GM21786 (cell line): Measurements from ENCODE around the gene ZNF491.
"Not testable (repeated sequence)": the region's sequence is repeated elsewhere in the genome, so short reads cannot be mapped to it uniquely, and the experiment has no call there.

Source experiments
- ATAC-seq: cut with Tn5 transposase; IDR thresholded peaks from one replicate; pipeline ENCODE4 v1.9.1; 2021; ENCODE audit not compliant: unreplicated experiment

ZNF491 gene

GRCh38 chr19:11806354-11807098 lies 8.2 kb downstream of the ZNF491 start:
- no peak for ATAC-seq

DNA sequence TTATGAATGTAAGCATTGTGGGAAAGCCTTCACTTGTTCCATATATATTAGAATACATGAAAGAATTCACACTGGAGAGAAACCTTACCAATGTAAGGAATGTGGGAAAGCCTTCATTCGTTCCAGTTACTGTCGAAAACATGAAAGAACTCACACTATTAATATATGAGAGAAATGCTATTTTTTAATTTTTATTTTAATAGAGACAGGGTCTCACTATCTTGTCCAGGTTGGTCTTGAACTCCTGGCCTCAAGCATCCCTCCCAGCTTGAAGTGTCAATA lies 8.7 kb downstream of the ZNF491 start:
- ATAC-seq = no peak

- peak; percentile 34 for ATAC-seq
These were observed 15.3 kb downstream of the ZNF491 start for GRCh38 chr19:11813703-11814028.

GRCh38 chr19:11814029-11814699 lies 15.8 kb downstream of the ZNF491 start, which contains the start of gene ZNF440:
ZNF440 (plus strand) TSS chr19:11814273; CDS start chr19:11814448, 175 bp downstream.
- peak; percentile 98 for ATAC-seq

GRCh38 chr19:11814700-11815035 lies 16.3 kb downstream of the ZNF491 start:
- no peak for ATAC-seq

GRCh38 chr19:11821474-11822109 lies 23.3 kb downstream of the ZNF491 start:
- no peak for ATAC-seq

DNA sequence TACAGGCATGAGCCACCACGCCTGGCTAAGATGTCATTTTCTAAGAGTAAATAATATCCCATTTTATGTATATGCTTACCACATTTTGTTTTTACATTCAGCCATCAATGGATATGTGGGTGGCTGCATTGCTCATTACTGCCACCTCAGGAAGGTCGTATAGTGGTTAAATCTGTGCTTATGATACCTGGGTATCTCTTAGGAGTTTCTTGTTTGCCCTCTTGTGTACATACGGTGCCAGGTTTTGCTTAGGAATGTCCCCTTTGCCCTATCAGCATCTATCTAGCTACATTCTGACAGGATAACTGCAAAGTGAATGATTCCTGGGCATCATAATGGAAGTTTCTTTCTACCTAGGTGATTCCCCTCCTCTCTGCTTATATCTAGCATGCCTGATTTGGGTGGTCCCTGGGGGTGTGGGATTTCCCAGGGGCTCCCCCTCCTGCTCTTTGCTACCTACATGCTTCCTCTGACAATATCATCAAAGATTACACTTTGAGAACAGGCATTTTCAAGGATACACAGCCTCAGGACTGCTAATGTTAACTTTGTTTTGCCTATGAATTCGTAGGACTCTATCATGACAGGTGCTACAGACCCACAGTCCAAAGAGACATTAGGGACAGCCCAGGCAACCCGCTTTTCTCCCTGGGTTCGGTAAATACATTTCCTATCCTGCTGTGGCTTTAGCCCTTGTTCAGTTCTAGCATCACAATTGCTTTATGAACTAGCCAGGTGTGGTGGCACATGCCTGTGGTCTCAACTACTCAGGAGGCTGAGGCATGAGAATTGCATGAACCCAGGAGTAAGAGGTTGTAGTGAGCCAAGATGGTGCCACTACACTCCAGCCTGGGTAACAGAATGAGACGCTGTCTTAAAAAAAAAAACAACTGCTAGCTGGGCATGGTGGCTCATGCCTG lies 30.9 kb downstream of the ZNF491 start:
- not testable (repeated sequence) for ATAC-seq

DNA sequence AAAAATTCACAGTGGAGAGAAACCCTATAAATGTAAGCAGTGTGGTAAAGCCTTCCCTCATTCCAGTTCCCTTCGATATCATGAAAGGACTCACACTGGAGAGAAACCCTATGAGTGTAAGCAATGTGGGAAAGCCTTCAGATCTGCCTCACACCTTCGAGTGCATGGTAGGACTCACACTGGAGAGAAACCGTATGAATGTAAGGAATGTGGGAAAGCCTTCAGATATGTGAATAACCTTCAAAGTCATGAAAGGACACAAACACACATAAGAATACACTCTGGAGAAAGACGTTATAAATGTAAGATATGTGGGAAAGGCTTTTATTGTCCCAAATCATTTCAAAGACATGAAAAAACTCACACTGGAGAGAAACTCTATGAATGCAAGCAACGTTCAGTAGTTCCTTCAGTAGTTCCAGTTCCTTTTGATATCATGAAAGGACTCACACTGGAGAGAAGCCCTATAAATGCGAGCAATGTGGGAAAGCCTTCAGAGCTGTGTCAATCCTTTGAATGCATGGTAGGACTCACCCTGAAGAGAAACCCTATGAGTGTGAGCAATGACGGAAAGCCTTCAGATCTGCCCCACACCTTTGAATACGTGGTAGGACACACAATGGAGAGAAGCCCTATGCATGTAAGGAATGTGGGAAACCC lies 34.1 kb downstream of the ZNF491 start:
- ATAC-seq = no peak

DNA sequence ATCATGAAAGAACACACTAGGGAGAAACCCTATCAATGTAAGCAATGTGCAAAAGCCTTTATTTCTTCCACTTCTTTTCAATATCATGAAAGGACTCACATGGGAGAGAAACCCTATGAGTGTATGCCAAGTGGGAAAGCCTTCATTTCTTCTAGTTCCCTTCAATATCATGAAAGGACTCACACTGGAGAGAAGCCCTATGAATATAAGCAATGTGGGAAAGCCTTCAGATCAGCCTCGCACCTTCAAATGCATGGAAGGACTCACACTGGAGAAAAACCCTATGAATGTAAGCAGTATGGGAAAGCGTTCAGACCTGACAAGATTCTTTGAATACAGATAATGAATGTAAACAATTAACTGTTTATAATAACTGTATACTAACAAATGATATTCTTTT lies 35.2 kb downstream of the ZNF491 start:
- no peak for ATAC-seq

- ATAC-seq = not testable (repeated sequence)
These were observed 37.3 kb downstream of the ZNF491 start for GRCh38 chr19:11835626-11836066.

DNA sequence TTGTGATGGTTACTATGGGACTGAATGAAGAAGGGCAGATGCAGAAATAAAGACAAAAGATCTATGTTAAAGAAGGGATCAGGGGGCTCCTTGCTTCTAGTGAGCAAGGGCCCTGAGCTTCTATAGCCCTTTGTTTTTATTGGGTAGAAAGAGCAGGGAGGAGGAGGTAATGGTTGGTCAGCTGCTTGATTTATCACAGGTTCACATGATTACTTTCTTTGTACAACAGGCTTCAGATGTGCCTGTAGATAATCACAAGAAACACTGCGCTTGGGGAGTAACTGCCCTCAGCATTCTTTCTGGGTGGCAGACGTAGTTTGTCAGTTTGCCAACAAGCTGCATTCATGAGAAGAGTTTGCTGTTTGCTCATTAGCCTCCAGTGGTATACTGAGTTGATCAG lies 45.4 kb downstream of the ZNF491 start:
- no peak for ATAC-seq

DNA sequence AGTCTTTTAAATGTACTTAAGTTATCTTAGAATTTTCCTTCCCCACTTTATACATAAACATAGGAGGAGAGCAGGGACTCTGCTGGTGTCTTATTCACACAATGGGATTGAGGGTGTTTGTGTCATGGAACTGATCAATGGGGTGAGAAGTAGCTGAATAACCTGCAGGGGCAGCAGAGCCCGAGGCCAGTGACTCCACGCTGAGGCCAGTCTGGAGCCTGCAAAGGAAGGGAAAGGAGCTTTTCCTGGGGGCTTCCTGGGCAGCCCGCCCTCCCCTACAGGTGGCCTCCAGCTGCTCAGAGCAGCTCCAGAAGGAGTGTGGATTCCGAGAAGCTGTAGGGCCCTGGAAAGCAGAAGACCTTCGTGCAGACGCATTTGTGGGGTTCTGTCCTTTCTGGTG lies 49.3 kb downstream of the ZNF491 start:
- not testable (repeated sequence) for ATAC-seq

- ATAC-seq = no peak
These were observed 49.9 kb downstream of the ZNF491 start for GRCh38 chr19:11848200-11848593.

DNA sequence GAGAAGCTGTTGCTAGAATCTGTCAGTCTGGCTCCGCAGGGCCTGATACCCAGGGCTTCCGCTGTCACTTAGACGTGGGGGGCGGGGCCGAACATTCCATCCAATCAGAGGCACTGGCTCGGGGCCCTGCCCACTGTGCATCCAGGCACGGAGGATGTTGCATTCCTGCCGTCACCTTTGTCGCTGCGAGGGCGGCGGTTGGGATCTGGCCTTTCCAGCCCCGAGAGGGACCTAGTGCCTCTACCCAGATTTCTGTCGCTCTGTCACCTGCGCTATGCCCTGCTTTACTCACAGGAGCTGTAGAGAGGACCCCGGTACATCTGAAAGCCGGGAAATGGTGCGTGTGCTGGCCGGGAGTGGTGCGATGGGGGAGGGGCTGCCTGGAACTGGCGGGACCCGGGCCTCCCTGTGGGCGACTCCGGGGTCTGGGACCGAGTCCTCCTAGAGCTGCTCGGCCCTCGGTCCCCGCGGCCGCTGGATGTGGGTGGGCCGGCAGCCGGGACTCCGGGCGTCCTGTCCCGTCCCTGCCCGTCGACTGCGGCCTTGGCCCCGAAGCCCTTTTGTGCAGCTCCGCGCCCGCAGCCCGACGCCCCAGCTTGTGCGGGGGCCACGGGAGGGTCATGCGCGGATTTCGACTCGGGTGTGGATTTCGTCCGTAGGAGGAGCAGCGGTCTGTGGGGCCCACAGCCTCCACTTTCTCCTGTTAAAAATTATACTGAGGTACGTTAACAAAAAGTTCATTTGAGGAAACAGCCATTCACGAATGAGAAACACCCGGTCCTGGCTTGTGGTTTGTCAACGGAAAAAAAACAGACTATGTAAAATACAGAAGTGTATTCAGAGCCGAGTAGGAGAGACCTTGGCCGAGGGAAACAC lies 50.5 kb downstream of the ZNF491 start, which contains the start of gene ZNF439:
TSS of gene ZNF439 (plus strand) at position 133 of the 876 bp plus-strand sequence. CDS start at position 275, 142 bp downstream.
- peak; percentile 82 for ATAC-seq

GRCh38 chr19:11850289-11850688 lies 52.0 kb downstream of the ZNF491 start:
- ATAC-seq = not testable (repeated sequence)

DNA sequence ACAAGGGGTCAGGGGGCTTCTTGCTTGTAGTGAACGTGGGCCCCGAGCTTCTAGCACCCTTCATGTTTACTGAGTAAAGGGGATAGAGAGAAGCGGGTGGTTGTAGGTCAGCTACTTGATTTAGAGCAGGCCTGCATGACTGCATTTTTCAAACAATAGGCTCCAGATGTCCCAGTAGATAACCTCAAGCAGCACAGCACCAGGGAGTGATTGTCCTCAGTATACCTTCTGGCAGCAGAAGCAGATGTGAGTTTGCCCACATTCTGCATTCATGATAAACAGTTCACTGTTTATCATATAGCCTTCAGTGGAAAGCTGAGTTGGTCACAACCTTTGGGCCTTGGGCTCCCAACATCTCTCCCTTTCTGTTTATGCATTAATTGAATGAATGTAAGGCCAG lies 55.0 kb downstream of the ZNF491 start:
- no peak for ATAC-seq

DNA sequence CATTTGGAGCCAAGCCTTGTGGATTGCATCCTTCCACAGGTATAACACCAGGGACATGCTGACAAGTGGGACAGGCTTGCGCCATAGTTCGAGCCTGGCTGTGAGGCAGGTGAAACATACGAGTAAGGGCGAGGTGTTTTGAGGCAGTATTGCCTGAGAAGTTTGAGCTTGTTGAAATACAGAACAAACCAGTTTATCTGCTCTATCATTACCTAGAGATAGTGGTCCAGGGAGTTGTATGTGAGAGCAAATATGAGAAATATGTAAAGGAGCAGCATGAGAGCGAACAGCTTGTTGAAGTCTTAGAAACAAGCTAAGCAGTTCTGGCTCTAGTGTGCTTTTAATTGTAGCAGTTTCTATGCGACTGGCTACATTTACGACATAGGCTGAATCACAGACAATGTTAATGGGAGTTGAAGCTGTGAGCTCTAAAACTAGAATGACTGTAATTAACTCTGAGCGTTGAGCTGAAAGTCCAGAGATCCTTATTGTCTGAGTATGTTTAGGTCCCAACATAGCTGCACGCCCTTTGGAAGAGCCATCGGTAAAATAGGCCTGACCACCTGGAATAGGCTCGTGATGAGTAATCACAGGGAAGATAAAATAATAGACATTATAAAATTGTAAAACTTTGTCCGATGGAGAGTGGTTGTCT lies 58.4 kb downstream of the ZNF491 start:
- no peak for ATAC-seq
